GM19351 (cell line): ENCODE data around the gene FAM78B.

Experiments used
- ATAC-seq: cut with Tn5 transposase; IDR thresholded peaks from one replicate; pipeline ENCODE4 v1.9.1; 2021; ENCODE audit warnings: mild to moderate bottlenecking, moderate library complexity; ENCODE audit not compliant: unreplicated experiment

FAM78B gene

DNA sequence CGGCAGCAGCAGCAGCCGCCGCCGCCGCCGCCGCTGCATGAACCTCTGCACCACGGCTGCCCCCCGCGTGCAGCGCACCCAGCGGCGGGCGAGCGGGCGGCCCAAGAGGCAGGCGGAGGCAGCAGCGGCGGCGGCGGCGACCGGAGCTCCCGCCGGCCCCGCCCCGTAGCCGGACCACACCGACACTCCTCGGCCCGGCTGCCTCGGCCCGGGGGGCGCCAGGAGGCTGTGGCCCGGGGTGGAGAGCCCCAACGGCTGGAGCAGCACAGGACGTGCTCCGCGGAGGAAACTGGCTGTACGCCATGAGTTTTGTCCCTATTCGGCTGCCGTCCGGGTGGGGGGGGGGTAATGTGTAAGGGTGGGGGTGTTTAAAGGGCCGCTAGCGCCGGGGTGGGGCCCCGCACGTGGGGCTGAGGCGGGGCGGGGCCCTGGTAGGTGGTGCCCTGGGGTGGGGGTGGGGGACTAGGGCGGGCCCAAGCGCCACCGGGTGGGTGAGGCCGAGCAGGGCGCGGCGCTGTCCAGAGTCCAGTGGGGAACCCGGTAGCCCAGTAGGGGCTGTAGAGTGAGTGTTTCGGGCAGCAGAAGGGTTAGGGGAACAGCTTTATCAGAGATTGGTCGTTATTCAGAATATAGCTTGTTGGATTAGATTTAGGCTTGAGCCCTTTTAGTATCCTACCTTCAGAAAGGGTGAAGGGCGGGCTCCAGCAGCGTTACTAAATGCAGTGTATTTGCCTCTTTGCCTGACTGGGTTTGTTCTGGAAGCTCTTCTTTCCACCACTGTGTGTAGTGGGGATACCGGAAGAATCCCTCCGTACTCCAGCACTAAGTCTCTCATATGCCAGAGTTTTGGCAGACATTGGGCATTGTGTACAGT, at the start of gene FAM78B:
Gene FAM78B, minus strand, starts transcription at position 304 of the 874 bp plus-strand sequence. CDS start 753 bp downstream, outside the sequence.
- ATAC-seq, result peak; percentile 40

- no peak for ATAC-seq
Measured at GRCh38 chr1:166202546-166202945, 35.7 kb upstream of the FAM78B start.

- ATAC-seq, result no peak
Measured at GRCh38 chr1:166200743-166201142, 33.9 kb upstream of the FAM78B start.

GRCh38 chr1:166197597-166197996, 30.8 kb upstream of the FAM78B start:
- no peak for ATAC-seq

- no peak for ATAC-seq
Measured at GRCh38 chr1:166197141-166197540, 30.3 kb upstream of the FAM78B start.

DNA sequence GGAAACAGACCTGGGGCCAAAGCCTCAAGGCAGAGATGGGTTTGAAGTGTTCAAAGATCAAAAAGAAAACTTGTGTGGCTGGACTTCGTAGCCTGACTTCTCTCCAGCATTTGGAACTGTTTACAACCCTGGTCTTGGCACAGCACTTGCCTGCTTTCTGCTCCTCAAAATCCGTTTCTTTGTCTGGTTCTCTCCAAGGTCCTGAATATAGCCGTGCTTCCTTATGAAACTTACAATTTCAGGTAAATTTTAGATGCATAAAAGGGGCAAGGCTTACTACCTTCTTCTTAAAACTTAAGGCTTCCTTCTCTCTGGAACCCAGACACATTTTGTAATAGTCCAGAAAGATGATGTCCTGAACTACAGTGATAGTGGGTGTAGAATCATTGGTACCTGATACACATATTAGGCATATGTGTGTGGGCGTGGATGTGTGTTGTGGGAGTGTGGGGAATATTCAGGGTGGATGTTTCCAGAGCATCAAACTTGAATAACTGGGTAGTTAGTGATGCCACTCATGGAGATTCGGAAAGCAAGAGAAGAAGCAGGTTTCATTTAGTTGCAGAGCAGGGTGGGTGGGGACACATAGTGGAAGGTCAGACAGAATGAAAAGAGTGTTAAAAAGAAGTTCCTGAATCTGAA, 26.4 kb upstream of the FAM78B start:
- no peak for ATAC-seq

DNA sequence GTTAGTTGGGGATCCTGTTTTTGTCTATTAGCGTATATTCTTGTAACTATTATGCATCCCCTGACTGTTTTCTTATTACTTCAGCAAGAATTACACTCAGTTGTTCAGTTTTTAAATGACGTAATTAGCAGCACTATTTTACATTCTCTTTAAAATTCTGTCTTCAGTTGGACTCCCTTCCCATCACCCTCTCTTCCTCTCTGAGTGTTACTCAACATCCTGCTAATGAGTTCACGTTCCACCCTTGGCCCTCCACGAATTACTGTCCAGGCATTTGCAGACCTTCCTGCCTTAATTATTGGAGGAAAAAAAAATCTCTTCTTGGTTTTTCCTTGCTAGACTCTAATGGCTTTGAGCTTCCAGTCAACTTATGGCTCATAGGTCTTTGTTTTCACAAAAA, 23.6 kb upstream of the FAM78B start:
- ATAC-seq, result no peak

- no peak for ATAC-seq
Measured at GRCh38 chr1:166189126-166189525, 22.3 kb upstream of the FAM78B start.

DNA sequence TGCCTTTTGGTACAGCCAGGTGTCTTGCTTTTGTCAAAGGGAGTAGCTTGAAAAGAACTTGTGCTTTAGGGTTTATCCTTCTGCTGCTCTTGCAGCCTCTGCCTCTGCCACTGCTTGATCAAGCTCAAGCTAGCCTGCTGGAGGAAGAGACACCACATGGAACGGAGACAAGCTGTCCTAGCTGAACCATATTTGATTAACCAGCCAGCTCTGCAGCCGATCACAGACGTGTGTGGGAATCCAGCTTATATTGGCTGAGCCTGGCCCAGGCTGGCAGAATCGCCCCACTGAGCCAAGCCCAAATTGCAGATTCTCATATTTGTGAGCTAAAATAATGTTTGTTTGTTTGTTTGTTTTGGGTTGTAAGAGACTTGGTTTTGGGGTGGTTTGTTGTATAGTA, 18.7 kb upstream of the FAM78B start:
- no peak for ATAC-seq

GRCh38 chr1:166184897-166185296, 18.1 kb upstream of the FAM78B start:
- no peak for ATAC-seq

- ATAC-seq, result no peak
Measured at GRCh38 chr1:166184012-166184411, 17.2 kb upstream of the FAM78B start.

DNA sequence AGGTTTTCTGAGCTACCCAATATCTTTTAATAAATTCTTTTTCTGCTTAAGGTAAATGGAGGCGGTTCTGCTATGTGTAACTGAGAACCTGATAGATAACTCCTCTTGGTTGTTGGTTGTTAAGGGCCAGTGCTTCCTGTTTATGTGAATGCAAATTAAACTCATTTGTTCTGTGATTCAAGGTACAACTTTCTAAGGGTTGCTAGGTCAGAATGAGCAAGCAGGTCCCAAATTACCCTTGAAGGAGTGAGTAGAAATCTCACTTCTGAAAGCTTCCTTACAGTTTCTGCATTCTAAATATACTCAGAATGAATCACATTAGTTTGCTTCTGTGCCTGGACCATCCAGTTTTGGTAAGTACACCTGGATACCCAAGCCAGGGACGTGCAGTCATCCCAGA, 15.5 kb upstream of the FAM78B start:
- peak; percentile 73 for ATAC-seq

- no peak for ATAC-seq
Measured at GRCh38 chr1:166176416-166176815, 9.6 kb upstream of the FAM78B start.

DNA sequence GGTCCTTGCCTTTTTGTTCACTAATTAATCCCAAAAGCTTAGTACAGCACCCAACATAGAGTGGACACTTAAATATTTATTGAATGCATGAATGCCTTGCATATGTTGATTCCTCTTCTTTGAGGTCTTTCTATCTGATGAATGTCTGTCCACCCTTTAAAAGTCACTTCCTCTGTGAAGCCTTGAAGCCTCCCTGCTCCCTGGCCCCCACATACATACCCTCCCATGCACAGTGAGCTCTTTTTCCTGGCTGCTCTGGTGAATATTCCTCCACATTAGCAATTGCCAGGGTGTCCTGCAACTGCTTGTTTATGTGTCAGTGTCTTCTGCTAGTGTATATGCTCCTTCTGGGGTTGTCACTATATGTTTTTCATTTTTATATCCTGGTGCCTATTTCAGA, 8.2 kb upstream of the FAM78B start:
- ATAC-seq, result no peak

GRCh38 chr1:166174108-166174507, 7.3 kb upstream of the FAM78B start:
- ATAC-seq, result no peak

DNA sequence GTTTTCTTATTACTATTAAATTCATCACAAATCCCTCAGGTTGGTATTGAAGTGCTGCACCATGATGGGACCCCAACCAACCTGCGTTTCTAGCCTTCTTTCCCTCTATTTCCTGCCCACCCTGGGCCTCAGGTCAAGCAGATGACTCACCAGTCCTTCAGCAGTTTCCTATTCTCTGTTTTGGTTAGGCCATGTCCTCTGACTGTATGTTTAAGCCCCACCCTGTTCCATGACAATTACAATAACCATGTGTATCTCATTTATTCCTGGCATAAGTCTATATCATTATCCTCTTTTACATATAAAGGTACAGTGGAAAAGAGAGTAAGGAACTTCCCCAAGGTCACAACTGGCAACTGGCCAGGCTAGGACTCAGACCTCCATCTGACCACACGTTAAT, 5.3 kb upstream of the FAM78B start:
- ATAC-seq, result no peak

- ATAC-seq, result no peak
Measured at GRCh38 chr1:166170726-166171125, 3.9 kb upstream of the FAM78B start.

DNA sequence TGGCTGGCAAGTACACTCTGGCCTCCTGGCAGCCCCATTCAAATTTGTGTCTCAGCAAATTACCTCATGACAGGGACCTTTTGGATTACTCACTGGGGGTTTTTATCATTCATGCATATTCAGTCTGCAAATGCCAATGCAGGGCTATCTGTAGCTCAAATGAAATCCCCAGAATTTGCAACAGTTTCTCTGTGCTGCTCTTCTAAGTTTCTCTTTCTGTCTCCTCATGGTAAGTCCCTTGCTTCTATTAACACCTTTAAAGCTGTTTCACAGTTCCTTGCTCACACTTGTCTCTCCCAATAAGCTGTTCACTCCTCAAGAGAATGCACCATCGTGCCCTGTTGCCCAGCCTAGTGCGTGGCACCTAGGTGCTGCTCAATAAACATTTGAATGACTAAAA, 3.3 kb upstream of the FAM78B start:
- ATAC-seq, result peak; percentile 48

GRCh38 chr1:166169182-166169581, 2.4 kb upstream of the FAM78B start:
- ATAC-seq, result no peak

- ATAC-seq, result no peak
Measured at GRCh38 chr1:166167572-166167925, 748 bp upstream of the FAM78B start.

DNA sequence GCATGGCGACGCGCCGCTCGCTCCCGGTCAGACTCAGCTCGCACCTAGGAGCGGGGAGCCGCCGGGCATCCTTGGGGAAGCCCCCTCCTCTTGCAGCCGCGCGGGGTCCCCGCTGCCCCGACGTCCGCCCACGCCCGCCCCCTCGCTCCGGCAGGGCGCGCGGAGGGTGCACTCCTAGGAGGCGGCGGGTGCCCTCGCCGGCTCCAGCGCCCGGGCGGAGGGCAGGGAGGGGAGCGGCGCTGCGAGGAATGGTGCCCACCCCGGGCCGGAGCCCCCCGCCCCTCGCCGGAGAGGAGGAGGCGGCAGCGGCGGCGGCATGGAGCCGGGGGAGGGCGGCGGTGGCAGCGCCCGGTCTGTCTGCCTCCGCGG, 488 bp downstream of the FAM78B start:
- no peak for ATAC-seq

DNA sequence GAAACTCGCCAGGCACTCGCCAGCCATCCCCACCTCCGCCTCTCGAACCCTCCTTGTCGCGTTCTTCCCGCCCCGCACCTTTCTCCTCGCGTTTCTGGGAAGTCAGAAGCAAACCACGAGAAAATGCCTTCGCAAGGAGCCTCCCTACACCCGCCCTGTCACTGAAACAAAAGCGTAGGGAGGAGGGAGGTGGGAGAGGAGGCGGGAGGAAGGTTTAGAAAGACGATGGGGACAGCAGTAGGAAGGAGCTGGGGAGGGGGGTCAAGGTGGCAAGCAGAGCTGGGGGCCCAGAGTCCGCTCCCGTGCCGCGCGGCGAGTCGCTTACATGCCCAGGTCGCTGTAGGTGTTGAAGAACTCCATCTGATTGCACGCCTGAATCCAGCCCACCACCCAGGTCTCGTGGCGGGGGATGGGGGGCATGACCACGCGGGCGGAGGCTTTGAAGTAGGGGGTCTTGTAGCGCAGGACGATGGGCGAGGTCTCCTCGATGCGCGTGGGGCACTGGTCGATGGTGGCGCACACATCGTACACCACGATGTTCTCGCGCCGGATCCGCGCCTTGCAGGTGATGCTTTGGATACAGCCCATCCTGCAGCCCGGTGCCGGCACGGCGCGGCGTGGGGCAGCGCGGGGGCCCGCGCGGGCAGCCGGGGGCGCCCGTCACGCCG, 1.0 kb downstream of the FAM78B start:
- no peak for ATAC-seq
